AG10803 (cell line): ENCODE measurements around the gene DYNC1LI2.

Source experiments
- DNase-seq: peaks from one replicate; pipeline ENCODE4 v3.0.0; 2010; ENCODE audit warnings: low read depth
- H3K4me3 ChIP-seq: 2 replicates; pipeline ENCODE4 v1.5.1; 2011; ENCODE audit warnings: mild to moderate bottlenecking, low read length, control low read depth
- CTCF ChIP-seq: conservative IDR thresholded peaks from 2 replicates; pipeline ENCODE4 v1.5.1; 2011; ENCODE audit warnings: mild to moderate bottlenecking, low read length, control low read depth, inconsistent platforms

The DYNC1LI2 gene

GRCh38 chr16:66699898-66700297 is 51.5 kb downstream of the DYNC1LI2 start:
- DNase-seq, result no peak
- TF ChIP-seq CTCF, result no peak
- no peak overlapping the region for H3K4me3 ChIP-seq

GRCh38 chr16:66698046-66698445 is 53.4 kb downstream of the DYNC1LI2 start:
- H3K4me3 ChIP-seq, result no peak overlapping the region
- DNase-seq, result no peak
- TF ChIP-seq CTCF, result no peak

GRCh38 chr16:66696669-66697630 is 54.5 kb downstream of the DYNC1LI2 start, which contains the start of gene CMTM4:
TSS of gene CMTM4 (minus strand) at chr16:66696743. CDS start at chr16:66696525, 218 bp downstream.
- peak; percentile 82 for DNase-seq

GRCh38 chr16:66695935-66696668 is 55.3 kb downstream of the DYNC1LI2 start:
- DNase-seq, result no peak
- no peak for TF ChIP-seq CTCF
- H3K4me3 ChIP-seq, result peak overlapping the region; percentile 73

More at GRCh38 chr16:66696669-66697630, 54.5 kb downstream of the DYNC1LI2 start, which contains the start of gene CMTM4:
- no peak; the same call in 1 of the 2 replicates for TF ChIP-seq CTCF
- peak within 1 kb of the TSS; percentile 73 for H3K4me3 ChIP-seq

GRCh38 chr16:66695471-66695934 is 55.9 kb downstream of the DYNC1LI2 start:
- no peak for DNase-seq
- H3K4me3 ChIP-seq, result peak overlapping the region; percentile 73
- TF ChIP-seq CTCF, result no peak

GRCh38 chr16:66693149-66693548 is 58.3 kb downstream of the DYNC1LI2 start:
- TF ChIP-seq CTCF, result no peak
- DNase-seq, result no peak
- no peak overlapping the region for H3K4me3 ChIP-seq
